ENCODE results near the gene PDCD4.

Gene PDCD4

GRCh38 chr10:110868981-110869380, 2.7 kb upstream of the PDCD4 start:
- no peak overlapping the region for H3K4me3 ChIP-seq (ENCODE audit: low read depth, low read length)
- DNase-seq (ENCODE audit: low read depth, low spot score), result no peak
- in situ Hi-C loops (cut with HindIII; ENCODE audit: low sequenced_read_pairs), result no loop called here
- no peak for TF ChIP-seq CTCF (IDR thresholded peaks at IDR 0.05; ENCODE audit: low read depth, low read length)

GRCh38 chr10:110870823-110871297, 868 bp upstream of the PDCD4 start:
- no peak for TF ChIP-seq CTCF (IDR thresholded peaks at IDR 0.05; ENCODE audit: low read depth, low read length)
- peak overlapping the region; percentile 78 for H3K4me3 ChIP-seq (ENCODE audit: low read depth, low read length)
- no peak for DNase-seq (ENCODE audit: low read depth, low spot score)
- in situ Hi-C loops (cut with HindIII; ENCODE audit: low sequenced_read_pairs), result no loop called here

GRCh38 chr10:110872145-110872983, 636 bp downstream of the PDCD4 start:
- peak; percentile 84 for DNase-seq (ENCODE audit: low read depth, low spot score)
- peak overlapping the region; percentile 78 for H3K4me3 ChIP-seq (ENCODE audit: low read depth, low read length)
- TF ChIP-seq CTCF (IDR thresholded peaks at IDR 0.05; ENCODE audit: low read depth, low read length), result peak; percentile 26
- in situ Hi-C loops (cut with HindIII; ENCODE audit: low sequenced_read_pairs), result no loop called here

GRCh38 chr10:110872984-110873923, 1.5 kb downstream of the PDCD4 start:
- TF ChIP-seq CTCF (IDR thresholded peaks at IDR 0.05; ENCODE audit: low read depth, low read length), result no peak
- DNase-seq (ENCODE audit: low read depth, low spot score), result no peak
- H3K4me3 ChIP-seq (ENCODE audit: low read depth, low read length), result peak overlapping the region; percentile 78
- in situ Hi-C loops (cut with HindIII; ENCODE audit: low sequenced_read_pairs), result no loop called here

- in situ Hi-C loops (cut with HindIII; ENCODE audit: low sequenced_read_pairs), result no loop called here
- no peak for DNase-seq (ENCODE audit: low read depth, low spot score)
- peak overlapping the region; percentile 78 for H3K4me3 ChIP-seq (ENCODE audit: low read depth, low read length)
- no peak for TF ChIP-seq CTCF (IDR thresholded peaks at IDR 0.05; ENCODE audit: low read depth, low read length)
Observed at GRCh38 chr10:110873951-110874350, 2.2 kb downstream of the PDCD4 start.

GRCh38 chr10:110876000-110876399, 4.3 kb downstream of the PDCD4 start:
- in situ Hi-C loops (cut with HindIII; ENCODE audit: low sequenced_read_pairs), result no loop called here
- DNase-seq (ENCODE audit: low read depth, low spot score), result no peak
- no peak for TF ChIP-seq CTCF (IDR thresholded peaks at IDR 0.05; ENCODE audit: low read depth, low read length)
- H3K4me3 ChIP-seq (ENCODE audit: low read depth, low read length), result no peak overlapping the region
